Cardiac fibroblast (primary cell): ENCODE results near the gene NIPAL3.
"Not testable (repeated sequence)": the region's sequence is repeated elsewhere in the genome, so short reads cannot be mapped to it uniquely, and the experiment has no call there.

ENCODE experiments used
- DNase-seq, 2 donors: peaks; one replicate each; pipeline versions ENCODE4 v3.0.0 to v3.0.0-alpha.2; 2010; ENCODE audit warnings: low read depth in 2 of 2
- H3K4me3 ChIP-seq, 2 donors: replicated peaks in 1 of 2; 1 replicate in 1 of 2; 2 replicates in 1 of 2; pipeline ENCODE4 v1.5.1; 2011; ENCODE audit warnings: low read depth in 2 of 2, low read length in 2 of 2, mild to moderate bottlenecking in 2 of 2, moderate library complexity in 1 of 2
- CTCF ChIP-seq: IDR thresholded peaks from one replicate; pipeline ENCODE4 v1.5.1; 2011; ENCODE audit warnings: low read depth, mild to moderate bottlenecking, low read length, inconsistent platforms

NIPAL3 gene

GRCh38 chr1:24508911-24509310 is 93.3 kb downstream of the NIPAL3 start:
- DNase-seq, result no peak
- H3K4me3 ChIP-seq, result no peak overlapping the region
- TF ChIP-seq CTCF, result no peak

- H3K4me3 ChIP-seq, result no peak overlapping the region
- no peak for TF ChIP-seq CTCF
- DNase-seq, result no peak
Measured at GRCh38 chr1:24513706-24514105, 98.1 kb downstream of the NIPAL3 start.

GRCh38 chr1:24514946-24515345 is 99.3 kb downstream of the NIPAL3 start:
- TF ChIP-seq CTCF, result no peak
- no peak overlapping the region for H3K4me3 ChIP-seq
- DNase-seq, result no peak

GRCh38 chr1:24515671-24516209 is 100.1 kb downstream of the NIPAL3 start:
- not testable (repeated sequence) for H3K4me3 ChIP-seq

GRCh38 chr1:24516506-24516905 is 100.9 kb downstream of the NIPAL3 start:
- no peak for TF ChIP-seq CTCF
- no peak for DNase-seq
- H3K4me3 ChIP-seq, result no peak overlapping the region

More at GRCh38 chr1:24515671-24516209, 100.1 kb downstream of the NIPAL3 start:
- peak; percentile 8 to 18 for DNase-seq

- TF ChIP-seq CTCF, result no peak
- no peak for DNase-seq
- H3K4me3 ChIP-seq, result no peak overlapping the region
Measured at GRCh38 chr1:24517898-24518297, 102.3 kb downstream of the NIPAL3 start.

GRCh38 chr1:24520282-24520681 is 104.7 kb downstream of the NIPAL3 start:
- not testable (repeated sequence) for H3K4me3 ChIP-seq, DNase-seq
